Neuronal stem cell (in vitro differentiated cells): Measurements from ENCODE around the gene CHM.
"Not testable (repeated sequence)": the region's sequence is repeated elsewhere in the genome, so short reads cannot be mapped to it uniquely, and the experiment has no call there.

ENCODE experiments used
- DNase-seq: peaks from one replicate; pipeline ENCODE4 v3.0.0-alpha.2; 2013; ENCODE audit warnings: low spot score
- H2AFZ ChIP-seq: one replicate; pipeline ENCODE4 v1.6.1; 2013; ENCODE audit warnings: mild to moderate bottlenecking, low read length, inconsistent platforms
- H2AK5ac ChIP-seq: 2 replicates; pipeline ENCODE4 v1.6.1; 2013; ENCODE audit warnings: low read depth, mild to moderate bottlenecking, inconsistent platforms, low read length, moderate library complexity, mixed read lengths
- H2BK120ac ChIP-seq: 2 replicates; pipeline ENCODE4 v1.6.1; 2013; ENCODE audit warnings: low read depth, mild to moderate bottlenecking, inconsistent platforms, low read length, moderate library complexity, mixed read lengths
- H2BK12ac ChIP-seq: one replicate; pipeline ENCODE4 v1.6.1; 2013; ENCODE audit warnings: low read length, inconsistent platforms
- H2BK15ac ChIP-seq: 2 replicates; pipeline ENCODE4 v1.6.1; 2013; ENCODE audit warnings: mild to moderate bottlenecking, low read length, inconsistent platforms, mixed read lengths
- H2BK5ac ChIP-seq: one replicate; pipeline ENCODE4 v1.6.1; 2013; ENCODE audit warnings: inconsistent platforms, mild to moderate bottlenecking, low read length, moderate library complexity
- H3K14ac ChIP-seq: one replicate; pipeline ENCODE4 v1.6.1; 2013; ENCODE audit warnings: low read length, inconsistent platforms
- H3K18ac ChIP-seq: 2 replicates; pipeline ENCODE4 v1.6.1; 2013; ENCODE audit warnings: low read length, inconsistent platforms
- H3K23ac ChIP-seq: 2 replicates; pipeline ENCODE4 v1.6.1; 2013; ENCODE audit warnings: low read depth, mild to moderate bottlenecking, mixed read lengths, low read length, inconsistent platforms; ENCODE audit not compliant: poor library complexity
- H3K27ac ChIP-seq: replicated peaks from 3 replicates; pipeline ENCODE4 v1.5.1; 2013; ENCODE audit warnings: low read length, inconsistent platforms
- H3K27me3 ChIP-seq, 3 experiments: 2 replicates each; pipeline ENCODE4 v1.6.1; 2013; ENCODE audit warnings: low read length in 3 of 3, mild to moderate bottlenecking in 2 of 3, inconsistent platforms in 1 of 3, low read depth in 1 of 3, mixed read lengths in 1 of 3, moderate library complexity in 1 of 3; ENCODE audit not compliant: control insufficient read depth in 3 of 3, insufficient read depth in 3 of 3
- H3K36me3 ChIP-seq, 2 donors: replicated peaks in 1 of 2; 2 replicates each; pipeline ENCODE4 v1.6.1; 2013; ENCODE audit warnings: low read length in 2 of 2; ENCODE audit not compliant: control insufficient read depth in 2 of 2, insufficient read depth in 2 of 2
- H3K4ac ChIP-seq: 2 replicates; pipeline ENCODE4 v1.6.1; 2013; ENCODE audit warnings: inconsistent platforms, mild to moderate bottlenecking, low read length, moderate library complexity
- H3K4me1 ChIP-seq, 2 donors: 1 replicate in 1 of 2; 2 replicates in 1 of 2; pipeline ENCODE4 v1.6.1; 2013; ENCODE audit warnings: low read length in 2 of 2, low read depth in 1 of 2; ENCODE audit not compliant: control insufficient read depth in 2 of 2, insufficient read depth in 1 of 2
- H3K4me2 ChIP-seq: one replicate; pipeline ENCODE4 v1.6.1; 2013; ENCODE audit warnings: mild to moderate bottlenecking, low read length, inconsistent platforms; ENCODE audit not compliant: insufficient read depth, poor library complexity, severe bottlenecking
- H3K4me3 ChIP-seq, 2 donors: 2 replicates each; pipeline ENCODE4 v1.5.1; 2013; ENCODE audit warnings: low read length in 2 of 2, mild to moderate bottlenecking in 2 of 2, inconsistent platforms in 1 of 2, moderate library complexity in 1 of 2
- H3K79me1 ChIP-seq: one replicate; pipeline ENCODE4 v1.6.1; 2013; ENCODE audit warnings: low read depth, mild to moderate bottlenecking, inconsistent platforms, low read length, moderate library complexity
- H3K9ac ChIP-seq: one replicate; pipeline ENCODE4 v1.6.1; 2013; ENCODE audit warnings: mild to moderate bottlenecking, low read depth, low read length, inconsistent platforms; ENCODE audit not compliant: poor library complexity
- H3K9me3 ChIP-seq, 2 donors: replicated peaks in 1 of 2; 2 replicates each; pipeline versions ENCODE3 to v1.6.1; 2013; ENCODE audit warnings: low read length in 2 of 2, mild to moderate bottlenecking in 2 of 2, inconsistent platforms in 1 of 2, low read depth in 1 of 2, mixed read lengths in 1 of 2, moderate library complexity in 1 of 2; ENCODE audit not compliant: control insufficient read depth in 2 of 2, insufficient read depth in 1 of 2
- H4K8ac ChIP-seq: one replicate; pipeline ENCODE4 v1.6.1; 2013; ENCODE audit warnings: low read depth, mild to moderate bottlenecking, inconsistent platforms, low read length, moderate library complexity
- H4K91ac ChIP-seq: one replicate; pipeline ENCODE4 v1.6.1; 2013; ENCODE audit warnings: low read length, low read depth, mild to moderate bottlenecking, inconsistent platforms; ENCODE audit not compliant: poor library complexity
- WGBS, 2 donors: extraction: QIAGEN DNeasy Blood & Tissue Kit; methylation state at CpG; one replicate each; pipeline ENCODE4 v1.1.7; 2013; ENCODE audit warnings: missing lambda C conversion rate in 2 of 2, mixed read lengths in 1 of 2; ENCODE audit not compliant: insufficient read length in 2 of 2, insufficient replicate concordance in 1 of 2; ENCODE audit errors: extremely low coverage in 2 of 2; 5-methylcytosine and 5-hydroxymethylcytosine counted together

The CHM gene

DNA sequence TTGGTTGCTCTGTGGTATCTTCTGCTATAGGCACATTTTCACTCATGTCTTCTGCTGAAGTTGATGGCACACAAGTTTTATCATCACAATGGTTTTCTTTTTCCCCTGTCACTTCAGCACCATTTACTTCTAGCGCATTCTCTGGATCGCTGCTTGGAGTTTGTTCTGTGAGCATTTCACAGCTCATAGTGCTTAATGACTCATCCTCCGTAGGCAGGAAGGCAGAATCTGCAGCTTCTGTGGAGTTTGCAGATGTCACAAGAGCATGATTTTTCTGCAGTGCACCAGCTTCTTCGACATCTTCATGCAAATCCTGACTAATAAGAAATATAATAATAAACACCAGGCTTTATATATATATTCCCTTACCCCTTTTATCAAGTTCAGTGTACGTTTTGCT, 83.6 kb downstream of the CHM start:
- Histone ChIP-seq H3K79me1 (no peaks in the 10 kb centered on the region), H2BK15ac (no peak overlapping the region), H3K36me3 (no peaks in the 10 kb centered on the region), H3K4me1 (no peaks in the 10 kb centered on the region), H3K9ac (no peak overlapping the region), H3K4me3 (no peak overlapping the region), H3K27me3 (no peaks in the 10 kb centered on the region), H2BK12ac (no peak overlapping the region), H4K8ac (no peak overlapping the region), H3K18ac (no peak overlapping the region), H3K4me2 (no peak overlapping the region), H3K27ac (no peak overlapping the region), H2BK120ac (no peak overlapping the region), H3K4ac (no peak overlapping the region), H3K23ac (no peak overlapping the region), H2AFZ (no peak overlapping the region), H4K91ac (no peak overlapping the region), H2BK5ac (no peak overlapping the region), H3K14ac (no peak overlapping the region), H2AK5ac (no peak overlapping the region), H3K9me3 (no peaks in the 10 kb centered on the region)
- no CpG with 5 or more reads among the region's 5 CpGs for WGBS, 2 donors
- no peak for DNase-seq

DNA sequence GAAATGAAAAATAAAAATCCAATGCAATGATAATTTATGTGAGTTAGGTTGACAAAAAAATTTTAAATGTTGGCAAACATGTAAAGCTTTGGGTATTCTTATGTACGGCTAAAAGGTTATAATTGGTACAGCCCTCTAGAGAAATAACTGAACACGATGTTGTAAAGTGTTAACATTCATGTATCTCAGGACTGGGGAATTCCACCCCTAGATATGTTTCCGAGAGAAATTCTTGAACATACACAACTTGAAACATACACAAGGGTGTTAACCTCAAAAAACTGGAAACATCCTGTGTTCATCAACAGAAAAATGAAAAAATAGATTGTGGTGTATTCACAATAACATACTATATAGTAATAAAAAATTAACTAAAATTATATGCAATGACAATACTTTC, 91.8 kb downstream of the CHM start:
- Histone ChIP-seq H3K27ac (no peak overlapping the region), H3K4ac (no peak overlapping the region), H3K4me2 (no peak overlapping the region), H2BK12ac (no peak overlapping the region), H3K9me3 (peaks cover 0 to 5% of the 10 kb centered on the region in 2 donors), H3K36me3 (peaks cover 0 to 9% of the 10 kb centered on the region in 2 donors), H2BK5ac (no peak overlapping the region), H3K4me3 (no peak overlapping the region), H3K9ac (no peak overlapping the region), H2BK15ac (no peak overlapping the region), H2AK5ac (no peak overlapping the region), H2AFZ (no peak overlapping the region), H2BK120ac (no peak overlapping the region), H3K27me3 (no peaks in the 10 kb centered on the region), H3K4me1 (no peaks in the 10 kb centered on the region), H3K18ac (no peak overlapping the region), H4K91ac (no peak overlapping the region), H3K79me1 (no peaks in the 10 kb centered on the region), H4K8ac (no peak overlapping the region), H3K14ac (no peak overlapping the region), H3K23ac (no peak overlapping the region)
- WGBS, 2 donors, result no CpG with 5 or more reads among the region's 3 CpGs
- no peak for DNase-seq

DNA sequence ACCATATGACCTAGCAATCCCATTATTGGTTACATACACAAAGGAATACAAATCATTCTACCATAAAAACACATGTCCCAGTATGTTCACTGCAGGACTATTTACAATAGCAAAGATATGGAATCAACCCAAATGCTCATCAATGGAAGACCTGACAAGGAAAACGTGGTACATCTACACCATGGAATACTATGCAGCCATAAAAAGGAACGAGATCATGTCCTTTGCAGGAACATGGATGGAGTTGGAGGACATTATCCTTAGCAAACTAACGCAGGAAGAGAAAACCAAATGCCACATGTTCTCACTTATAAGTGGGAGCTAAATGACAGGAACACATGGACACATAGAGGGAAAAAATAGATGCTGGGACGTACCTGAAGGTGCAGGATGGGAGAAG, 102.6 kb downstream of the CHM start:
- not testable (repeated sequence) for H3K23ac ChIP-seq, DNase-seq, H3K14ac ChIP-seq, H4K8ac ChIP-seq, H3K27ac ChIP-seq, H3K9ac ChIP-seq, H2BK120ac ChIP-seq, H2BK15ac ChIP-seq, H2AFZ ChIP-seq, H3K18ac ChIP-seq, H3K79me1 ChIP-seq, H3K4me2 ChIP-seq, H3K4ac ChIP-seq, H3K4me1 ChIP-seq, H2AK5ac ChIP-seq, H4K91ac ChIP-seq, H3K4me3 ChIP-seq, H2BK5ac ChIP-seq, H2BK12ac ChIP-seq, H3K27me3 ChIP-seq
- WGBS, 2 donors, result no CpG with 5 or more reads among the region's 4 CpGs
- H3K36me3 ChIP-seq, result peaks cover 3 to 23% of the 10 kb centered on the region in 2 donors
- H3K9me3 ChIP-seq, result peaks cover 0 to 17% of the 10 kb centered on the region in 2 donors

DNA sequence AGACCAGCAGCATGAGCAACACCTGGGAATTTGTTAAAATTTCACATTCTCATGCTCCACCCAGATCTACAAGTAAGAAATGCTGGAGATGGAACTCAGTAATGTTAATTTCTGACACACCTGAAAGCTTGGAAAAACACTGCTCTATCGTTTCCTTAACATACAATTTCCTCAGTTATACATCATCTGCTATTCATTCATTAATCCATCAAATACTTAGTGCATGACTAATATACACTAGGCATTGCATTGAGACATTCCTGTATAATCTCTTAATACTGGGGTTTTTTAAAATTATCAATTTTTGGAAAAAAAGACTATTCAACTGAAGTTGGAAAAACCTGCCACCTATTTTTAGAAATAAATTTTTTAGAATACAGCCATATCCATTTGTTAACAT, 106.1 kb downstream of the CHM start:
- Histone ChIP-seq H4K8ac (no peak overlapping the region), H3K14ac (no peak overlapping the region), H3K9me3 (peaks cover 0 to 12% of the 10 kb centered on the region in 2 donors), H2AFZ (no peak overlapping the region), H3K9ac (no peak overlapping the region), H2BK12ac (no peak overlapping the region), H3K79me1 (no peaks in the 10 kb centered on the region), H3K4ac (no peak overlapping the region), H3K23ac (no peak overlapping the region), H2BK5ac (no peak overlapping the region), H3K36me3 (peaks cover 0 to 5% of the 10 kb centered on the region in 2 donors), H3K18ac (no peak overlapping the region), H3K27ac (no peak overlapping the region), H3K4me3 (no peak overlapping the region), H2AK5ac (no peak overlapping the region), H3K4me2 (no peak overlapping the region), H4K91ac (no peak overlapping the region), H2BK120ac (no peak overlapping the region), H3K27me3 (no peaks in the 10 kb centered on the region), H2BK15ac (no peak overlapping the region), H3K4me1 (no peaks in the 10 kb centered on the region)
- DNase-seq, result no peak
- no CpG with 5 or more reads among the region's 1 CpG for WGBS, 2 donors
